Body of pancreas (tissue), 4 donors: Measurements from ENCODE around the gene PPFIA1.

ENCODE experiments used
- CTCF ChIP-seq, 7 experiments: fragments of 450-650 bp in 4 of 7; fragments of 200-600 bp in 3 of 7; sonication (generic) in 3 of 7; IDR thresholded peaks; one replicate each; pipeline ENCODE4 v1.5.1; 2016 to 2019; ENCODE audit warnings: antibody characterized with exemption in 7 of 7
- POLR2A ChIP-seq, 3 donors: fragments of 450-650 bp; IDR thresholded peaks; one replicate each; pipeline ENCODE4 v1.6.1; 2016; ENCODE audit warnings: antibody characterized with exemption in 3 of 3, mild to moderate bottlenecking in 2 of 3

GRCh38 chr11:70301721-70302418 lies 31.4 kb downstream of the PPFIA1 start:
- TF ChIP-seq CTCF (IDR thresholded peaks at IDR 0.05) (no peak), POLR2A (IDR thresholded peaks at IDR 0.05) (no peak)
